OCI-LY7 (cell line): Measurements from ENCODE around the gene PDCD1. TPM values are rescaled to one million over a fixed set of nuclear protein-coding genes. Genes with fewer than 3 reads are reported as not detected.

Source experiments
- BruUV-seq: library from RNA; stranded (reverse); fragments of 400-500 nt; replicated peaks from 2 replicates; lab custom pipeline; 2021; lab: Mats Ljungman, UMichigan
- CTCF ChIA-PET: fragments of 300-600 bp; sonication (Branson Sonifier 250); formaldehyde crosslinking; loops from one replicate; lab custom pipeline; 2022; ENCODE audit warnings: antibody characterized with exemption; ENCODE audit not compliant: unreplicated experiment; lab: Charles Lee
- POLR2A ChIA-PET: fragments of 300-600 bp; sonication (Branson Sonifier 250); formaldehyde crosslinking; loops from one replicate; lab custom pipeline; 2022; ENCODE audit warnings: antibody characterized with exemption; lab: Charles Lee
- DNase-seq: peaks from one replicate; pipeline ENCODE4 v3.0.0-alpha.2; 2015; ENCODE audit warnings: low spot score
- H2AFZ ChIP-seq: fragments of 200-600 bp; sonication (generic), shearing (Covaris generic); 2 replicates; pipeline ENCODE4 v1.6.1; 2014; ENCODE audit warnings: mild to moderate bottlenecking, antibody characterized with exemption, low read length, moderate library complexity
- H3K27ac ChIP-seq: fragments of 200-600 bp; sonication (generic); 2 replicates; pipeline ENCODE4 v1.5.1; 2014; ENCODE audit warnings: mixed run types, low read depth, mild to moderate bottlenecking, moderate library complexity, low read length, inconsistent platforms; ENCODE audit not compliant: poor library complexity, severe bottlenecking
- H3K36me3 ChIP-seq: fragments of 200-600 bp; sonication (generic); 2 replicates; pipeline ENCODE4 v1.6.1; 2014; ENCODE audit warnings: mild to moderate bottlenecking, antibody characterized with exemption, low read length, moderate library complexity, mixed read lengths; ENCODE audit not compliant: insufficient read depth
- H3K4me1 ChIP-seq: fragments of 200-600 bp; sonication (generic); 2 replicates; pipeline ENCODE4 v1.5.1; 2014; ENCODE audit warnings: mild to moderate bottlenecking, low read length; ENCODE audit not compliant: insufficient read depth, poor library complexity, severe bottlenecking
- H3K4me2 ChIP-seq: fragments of 200-600 bp; sonication (generic); 2 replicates; pipeline ENCODE4 v1.6.1; 2014; ENCODE audit warnings: mild to moderate bottlenecking, low read length
- H3K4me3 ChIP-seq: fragments of 200-600 bp; sonication (generic); 2 replicates; pipeline ENCODE4 v1.5.1; 2014; ENCODE audit warnings: mild to moderate bottlenecking, low read depth, low read length; ENCODE audit not compliant: poor library complexity, severe bottlenecking
- H3K79me2 ChIP-seq: fragments of 200-600 bp; sonication (generic); 2 replicates; pipeline ENCODE4 v1.6.1; 2016; ENCODE audit warnings: low read depth, mild to moderate bottlenecking, low read length, moderate library complexity, mixed read lengths; ENCODE audit not compliant: insufficient read depth
- H3K9me2 ChIP-seq: fragments of 200-600 bp; sonication (generic); 2 replicates; pipeline ENCODE4 v1.6.1; 2016; ENCODE audit warnings: mild to moderate bottlenecking, low read length, mixed read lengths; ENCODE audit not compliant: insufficient read depth
- H3K9me3 ChIP-seq: fragments of 200-600 bp; sonication (generic); 2 replicates; pipeline ENCODE4 v1.6.1; 2014; ENCODE audit warnings: mild to moderate bottlenecking, mixed run types, low read length, mixed read lengths
- H4K20me1 ChIP-seq: fragments of 200-600 bp; sonication (generic); 2 replicates; pipeline ENCODE4 v1.6.1; 2014; ENCODE audit warnings: mild to moderate bottlenecking, antibody characterized with exemption, low read length, moderate library complexity, mixed read lengths; ENCODE audit not compliant: insufficient read depth
- CTCF ChIP-seq: fragments of 200-600 bp; sonication (generic); conservative IDR thresholded peaks from 2 replicates; pipeline ENCODE4 v1.5.1; 2014; ENCODE audit warnings: mild to moderate bottlenecking, antibody characterized with exemption, low read length, moderate library complexity, mixed read lengths
- EZH2phosphoT487 ChIP-seq: fragments of 200-600 bp; sonication (generic); IDR thresholded peaks from 2 replicates; pipeline ENCODE4 v1.6.1; 2018; ENCODE audit warnings: low read depth, borderline replicate concordance, mild to moderate bottlenecking, mixed run types, antibody characterized with exemption, low read length, moderate library complexity, mixed read lengths
- intact Hi-C: fragments of 100-400 bp; cut with micrococcal nuclease; formaldehyde crosslinking; loops from one replicate; pipeline ENCODE4 v1.10.0; 2022; ENCODE audit not compliant: unreplicated experiment
- total RNA-seq, 2 experiments: library from RNA; depleted of rRNA in 1 of 2; stranded (reverse); fragments of >200 nt in 1 of 2; shearing (Covaris generic) in 1 of 2; gene quantifications; 2 replicates each; pipeline ENCODE4 v1.2.3, GENCODE V29; 2014 to 2022

The PDCD1 gene
- total RNA-seq, 2 experiments from 2014 or later, result not detected

- no peak overlapping the region for H3K4me3 ChIP-seq
- H3K36me3 ChIP-seq, result no peaks in the 10 kb centered on the region
- intact Hi-C loops, result no loop called here
- DNase-seq, result no peak
- ChIA-PET POLR2A (no interaction called here), CTCF (no interaction called here)
- no TSS peak for BruUV-seq
- no peak overlapping the region for H3K27ac ChIP-seq
- H3K9me2 ChIP-seq, result no peaks in the 10 kb centered on the region
- no peak overlapping the region for H2AFZ ChIP-seq
- no peak for TF ChIP-seq EZH2phosphoT487
- no peak for TF ChIP-seq CTCF
- no peaks in the 10 kb centered on the region for H4K20me1 ChIP-seq
- no peaks in the 10 kb centered on the region for H3K4me1 ChIP-seq
- no peaks in the 10 kb centered on the region for H3K9me3 ChIP-seq
- H3K4me2 ChIP-seq, result no peak overlapping the region
- H3K79me2 ChIP-seq, result no peaks in the 10 kb centered on the region
These were observed 43.8 kb downstream of the PDCD1 start for GRCh38 chr2:241814643-241815476.

- Histone ChIP-seq H3K4me3 (no peak overlapping the region), H3K36me3 (no peaks in the 10 kb centered on the region), H3K4me2 (no peak overlapping the region), H3K9me3 (no peaks in the 10 kb centered on the region), H2AFZ (no peak overlapping the region), H3K79me2 (no peaks in the 10 kb centered on the region), H3K9me2 (no peaks in the 10 kb centered on the region), H4K20me1 (no peaks in the 10 kb centered on the region), H3K4me1 (no peaks in the 10 kb centered on the region), H3K27ac (no peak overlapping the region)
- TF ChIP-seq CTCF, result no peak
- no peak for TF ChIP-seq EZH2phosphoT487
- ChIA-PET POLR2A (no interaction called here), CTCF (no interaction called here)
- BruUV-seq, result no TSS peak
- intact Hi-C loops, result no loop called here
- DNase-seq, result no peak
These were observed 44.4 kb downstream of the PDCD1 start for GRCh38 chr2:241814393-241814642.

- Histone ChIP-seq H3K36me3 (no peaks in the 10 kb centered on the region), H2AFZ (no peak overlapping the region), H3K4me2 (no peak overlapping the region), H4K20me1 (no peaks in the 10 kb centered on the region), H3K27ac (no peak overlapping the region), H3K9me3 (no peaks in the 10 kb centered on the region), H3K9me2 (no peaks in the 10 kb centered on the region), H3K4me3 (no peak overlapping the region), H3K79me2 (no peaks in the 10 kb centered on the region), H3K4me1 (no peaks in the 10 kb centered on the region)
- ChIA-PET CTCF (no interaction called here), POLR2A (no interaction called here)
- no TSS peak for BruUV-seq
- intact Hi-C loops, result no loop called here
- DNase-seq, result no peak
- TF ChIP-seq EZH2phosphoT487 (no peak), CTCF (no peak)
These were observed 44.9 kb downstream of the PDCD1 start for GRCh38 chr2:241813644-241814392.
